ENCODE data around the gene DNAJC12.

Gene DNAJC12

GRCh38 chr10:67875340-67876238 is 37.6 kb upstream of the DNAJC12 start:
- no peaks in the 10 kb centered on the region for H3K9me3 ChIP-seq
- no peaks in the 10 kb centered on the region for H3K36me3 ChIP-seq
- no peak for DNase-seq
- H3K27me3 ChIP-seq, result no peaks in the 10 kb centered on the region
- TF ChIP-seq CTCF (IDR thresholded peaks at IDR 0.05; ENCODE audit: low read depth, low read length), result no peak
- no peaks in the 10 kb centered on the region for H3K4me1 ChIP-seq
- H3K4me3 ChIP-seq (ENCODE audit: low read depth, low read length), result no peak overlapping the region

DNA sequence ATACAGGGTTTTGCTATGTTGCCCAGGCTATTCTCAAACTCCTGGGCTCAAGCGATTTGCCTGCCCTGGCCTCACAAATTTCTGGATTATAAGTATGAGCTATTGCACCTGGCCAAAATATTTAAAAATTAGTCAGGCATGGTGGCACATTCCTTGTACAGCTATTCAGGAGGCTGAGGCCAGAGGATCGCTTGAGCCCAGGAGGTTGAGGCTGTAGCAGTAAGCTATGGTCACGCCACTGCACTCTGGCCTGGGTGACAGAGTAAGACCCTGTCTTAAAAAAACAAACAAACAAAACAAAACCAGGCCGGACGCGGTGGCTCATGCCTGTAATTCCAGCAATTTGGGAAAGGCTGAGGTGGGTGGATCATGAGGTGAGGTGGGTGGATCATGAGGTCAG is 32.0 kb upstream of the DNAJC12 start:
- no peaks in the 10 kb centered on the region for H3K36me3 ChIP-seq
- H3K27me3 ChIP-seq, result no peaks in the 10 kb centered on the region
- no peak for TF ChIP-seq CTCF (IDR thresholded peaks at IDR 0.05; ENCODE audit: low read depth, low read length)
- no peaks in the 10 kb centered on the region for H3K4me1 ChIP-seq
- H3K9me3 ChIP-seq, result no peaks in the 10 kb centered on the region
- DNase-seq, result no peak
- no peak overlapping the region for H3K4me3 ChIP-seq (ENCODE audit: low read depth, low read length)

DNA sequence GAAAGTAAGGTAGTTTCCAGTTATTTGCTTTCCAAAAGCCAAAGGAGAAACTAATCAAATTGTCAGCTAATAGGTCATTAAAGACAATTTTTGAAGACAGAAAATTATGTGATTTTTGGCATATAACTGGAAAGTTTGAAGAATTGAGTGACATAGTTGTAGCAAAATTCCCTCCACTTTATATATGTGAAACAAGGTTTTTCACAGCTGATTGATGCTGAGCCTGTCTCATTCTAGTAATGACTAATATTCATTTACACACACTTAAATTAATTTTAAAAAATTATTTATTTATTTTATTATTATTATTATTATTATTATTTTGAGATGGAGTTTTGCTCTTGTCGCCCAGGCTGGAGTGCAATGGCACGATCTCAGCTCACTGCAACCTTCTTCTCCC is 30.1 kb upstream of the DNAJC12 start:
- no peak overlapping the region for H3K4me3 ChIP-seq (ENCODE audit: low read depth, low read length)
- H3K27me3 ChIP-seq, result no peaks in the 10 kb centered on the region
- DNase-seq, result no peak
- H3K9me3 ChIP-seq, result no peaks in the 10 kb centered on the region
- no peaks in the 10 kb centered on the region for H3K36me3 ChIP-seq
- no peak for TF ChIP-seq CTCF (IDR thresholded peaks at IDR 0.05; ENCODE audit: low read depth, low read length)
- H3K4me1 ChIP-seq, result no peaks in the 10 kb centered on the region

DNA sequence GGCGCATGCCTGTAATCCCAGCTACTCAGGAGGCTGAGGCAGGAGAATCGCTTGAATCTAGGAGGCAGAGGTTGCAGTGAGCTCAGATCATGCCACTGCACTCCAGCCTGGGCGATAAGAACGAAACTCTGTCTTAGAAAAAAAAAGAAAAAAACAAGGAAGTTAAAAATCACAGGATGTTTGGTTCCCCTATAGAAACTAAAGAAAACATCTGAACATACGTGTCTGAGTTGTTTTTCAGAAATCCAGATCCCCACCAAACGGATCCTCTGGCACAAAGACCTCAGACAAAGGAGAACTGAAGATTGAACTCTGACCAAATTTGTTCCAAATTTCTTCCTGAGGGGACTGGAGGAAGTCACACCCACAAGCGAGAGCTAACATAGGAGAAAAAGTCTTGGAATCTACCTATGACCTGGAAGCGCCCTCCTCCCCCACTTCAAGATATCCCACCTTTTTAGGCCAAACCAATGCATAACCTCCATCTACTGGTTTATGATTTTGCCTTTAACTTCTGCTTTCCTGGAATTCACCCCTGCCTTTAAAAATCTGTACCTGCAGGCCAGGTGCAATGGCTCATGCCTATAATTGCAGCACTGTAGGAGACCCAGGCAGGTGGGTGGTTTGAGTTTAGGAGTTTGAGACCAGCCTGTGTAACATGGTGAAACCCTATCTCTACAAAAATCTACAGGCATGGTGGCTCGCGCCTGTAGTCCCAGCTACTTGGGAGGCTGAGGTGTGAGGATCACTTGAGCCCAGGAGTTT is 26.8 kb upstream of the DNAJC12 start:
- no peaks in the 10 kb centered on the region for H3K36me3 ChIP-seq
- no peak for TF ChIP-seq CTCF (IDR thresholded peaks at IDR 0.05; ENCODE audit: low read depth, low read length)
- no peaks in the 10 kb centered on the region for H3K27me3 ChIP-seq
- H3K4me1 ChIP-seq, result no peaks in the 10 kb centered on the region
- no peaks in the 10 kb centered on the region for H3K9me3 ChIP-seq
- H3K4me3 ChIP-seq (ENCODE audit: low read depth, low read length), result no peak overlapping the region
- DNase-seq, result no peak

DNA sequence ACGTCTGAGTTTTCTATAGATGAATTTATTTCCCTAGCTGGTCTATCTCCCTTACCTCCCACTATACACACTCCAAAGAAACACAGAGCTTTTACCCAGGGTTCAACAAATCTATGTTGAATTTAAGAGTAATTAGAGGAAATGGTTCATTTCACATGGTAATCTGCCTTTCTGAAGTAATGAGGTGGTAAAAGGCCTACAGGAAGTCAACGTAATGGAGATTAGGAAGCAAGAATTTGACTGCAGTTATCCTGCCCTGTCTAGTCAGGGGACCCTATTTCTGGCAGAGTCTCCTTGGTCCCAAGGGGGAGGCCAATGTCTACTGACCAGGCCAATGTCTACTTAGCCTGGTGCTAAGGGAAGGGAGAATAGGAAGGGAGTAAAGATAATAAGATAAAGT is 25.1 kb upstream of the DNAJC12 start:
- Histone ChIP-seq H3K9me3 (no peaks in the 10 kb centered on the region), H3K36me3 (no peaks in the 10 kb centered on the region), H3K27me3 (no peaks in the 10 kb centered on the region), H3K4me3 (ENCODE audit: low read depth, low read length) (no peak overlapping the region), H3K4me1 (no peaks in the 10 kb centered on the region)
- TF ChIP-seq CTCF (IDR thresholded peaks at IDR 0.05; ENCODE audit: low read depth, low read length), result no peak
- DNase-seq, result no peak

All from BE2C (cell line).